Measurements from ENCODE around the gene PLSCR2. TPM values are rescaled to one million over a fixed set of nuclear protein-coding genes. Genes with fewer than 3 reads are reported as not detected.
"Not testable (repeated sequence)": the region's sequence is repeated elsewhere in the genome, so short reads cannot be mapped to it uniquely, and the experiment has no call there.

The PLSCR2 gene
- total RNA-seq, 1 donor from 2014 or later = not detected

- FAIRE-seq = no peak
- DNase-seq (ENCODE audit: low spot score in 2 of 2) = no peak
Observed at GRCh38 chr3:146493221-146493620, 23.9 kb upstream of the PLSCR2 start.

GRCh38 chr3:146491303-146491702, 21.9 kb upstream of the PLSCR2 start:
- FAIRE-seq (no peak), DNase-seq (ENCODE audit: low spot score in 2 of 2) (no peak)

- DNase-seq (ENCODE audit: low spot score in 2 of 2) (no peak), FAIRE-seq (no peak)
Observed at GRCh38 chr3:146485297-146485696, 15.9 kb upstream of the PLSCR2 start.

- no peak for FAIRE-seq
- DNase-seq (ENCODE audit: low spot score in 2 of 2) = no peak
Observed at GRCh38 chr3:146476094-146476740, 6.9 kb upstream of the PLSCR2 start.

- not testable (repeated sequence) for FAIRE-seq
Observed at GRCh38 chr3:146474976-146475375, 5.6 kb upstream of the PLSCR2 start.

GRCh38 chr3:146473726-146474125, 4.4 kb upstream of the PLSCR2 start:
- FAIRE-seq (no peak), DNase-seq (ENCODE audit: low spot score in 2 of 2) (no peak)

More at GRCh38 chr3:146474976-146475375, 5.6 kb upstream of the PLSCR2 start:
- not testable (repeated sequence) for DNase-seq (ENCODE audit: low spot score in 2 of 2)

GRCh38 chr3:146472611-146473010, 3.2 kb upstream of the PLSCR2 start:
- FAIRE-seq = no peak
- no peak for DNase-seq (ENCODE audit: low spot score in 2 of 2)

GRCh38 chr3:146471012-146471411, 1.7 kb upstream of the PLSCR2 start:
- DNase-seq (ENCODE audit: low spot score in 2 of 2) = no peak
- no peak for FAIRE-seq

- DNase-seq (ENCODE audit: low spot score in 2 of 2) (no peak), FAIRE-seq (no peak)
Observed at GRCh38 chr3:146470425-146470990, 1.1 kb upstream of the PLSCR2 start.

- DNase-seq (ENCODE audit: low spot score in 2 of 2) (no peak), FAIRE-seq (no peak)
Observed at GRCh38 chr3:146468671-146469149, 651 bp downstream of the PLSCR2 start.

- no peak for FAIRE-seq
Observed at GRCh38 chr3:146468234-146468633, 1.1 kb downstream of the PLSCR2 start.

GRCh38 chr3:146466604-146467003, 2.8 kb downstream of the PLSCR2 start:
- no peak for DNase-seq (ENCODE audit: low spot score in 2 of 2)

More at GRCh38 chr3:146468234-146468633, 1.1 kb downstream of the PLSCR2 start:
- no peak for DNase-seq (ENCODE audit: low spot score in 2 of 2)

GRCh38 chr3:146465693-146466465, 3.5 kb downstream of the PLSCR2 start:
- FAIRE-seq = no peak
- DNase-seq (ENCODE audit: low spot score in 2 of 2) = no peak

More at GRCh38 chr3:146466604-146467003, 2.8 kb downstream of the PLSCR2 start:
- no peak for FAIRE-seq

- no peak for FAIRE-seq
- DNase-seq (ENCODE audit: low spot score in 2 of 2) = no peak
Observed at GRCh38 chr3:146464783-146465182, 4.6 kb downstream of the PLSCR2 start.

- no peak for DNase-seq (ENCODE audit: low spot score in 2 of 2)
- no peak for FAIRE-seq
Observed at GRCh38 chr3:146464005-146464595, 5.3 kb downstream of the PLSCR2 start.

GRCh38 chr3:146454796-146455195, 14.6 kb downstream of the PLSCR2 start:
- FAIRE-seq (no peak), DNase-seq (ENCODE audit: low spot score in 2 of 2) (no peak)

GRCh38 chr3:146449613-146450012, 19.7 kb downstream of the PLSCR2 start:
- no peak for DNase-seq (ENCODE audit: low spot score in 2 of 2)
- FAIRE-seq = no peak

GRCh38 chr3:146449076-146449475, 20.3 kb downstream of the PLSCR2 start:
- DNase-seq (ENCODE audit: low spot score in 2 of 2) = no peak
- FAIRE-seq = no peak

GRCh38 chr3:146446026-146446425, 23.3 kb downstream of the PLSCR2 start:
- no peak for FAIRE-seq

GRCh38 chr3:146440310-146440709, 29.1 kb downstream of the PLSCR2 start:
- FAIRE-seq; DNase-seq (ENCODE audit: low spot score in 2 of 2): not testable (repeated sequence)

More at GRCh38 chr3:146446026-146446425, 23.3 kb downstream of the PLSCR2 start:
- DNase-seq (ENCODE audit: low spot score in 2 of 2) = no peak

- FAIRE-seq (no peak), DNase-seq (ENCODE audit: low spot score in 2 of 2) (no peak)
Observed at GRCh38 chr3:146432066-146432465, 37.3 kb downstream of the PLSCR2 start.
